Muscle of arm (tissue), 12 donors: ENCODE measurements around the gene DAO. TPM values are rescaled to one million over a fixed set of nuclear protein-coding genes. Genes with fewer than 3 reads are reported as not detected.

Experiments
- DNase-seq: peaks from one replicate; pipeline ENCODE4 v3.0.0-alpha.2; 2013
- polyA plus RNA-seq, 12 donors: library from polyadenylated mRNA; unstranded; fragments of 120-200 nt; gene quantifications; one replicate each; pipeline ENCODE4 v1.2.1, GENCODE V29; 2013; ENCODE audit not compliant: insufficient read length in 12 of 12

The DAO gene
- polyA plus RNA-seq, 12 donors, result 0.11 to 0.40 (median 0.25) TPM; not detected in 6

DNA sequence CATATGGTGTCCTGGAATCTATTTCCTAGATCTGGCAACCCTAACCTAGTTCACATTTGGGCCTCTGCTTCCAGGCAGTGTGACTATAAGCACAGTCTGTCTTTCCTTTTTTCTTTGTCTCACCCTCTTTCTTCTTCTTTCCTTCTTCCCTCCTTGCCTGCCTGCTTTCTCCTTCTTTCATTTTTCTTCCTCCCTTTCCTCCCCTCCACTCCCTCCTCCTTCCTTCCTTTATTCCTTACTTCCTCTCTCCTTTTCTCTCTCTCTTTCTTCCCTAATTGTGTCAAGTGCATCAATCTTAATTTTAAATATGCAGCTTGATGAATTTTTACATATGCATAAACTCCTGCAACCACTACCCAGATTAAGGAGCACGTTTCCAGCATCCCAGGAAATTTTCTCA, 4.6 kb upstream of the DAO start:
- DNase-seq, result no peak

DNA sequence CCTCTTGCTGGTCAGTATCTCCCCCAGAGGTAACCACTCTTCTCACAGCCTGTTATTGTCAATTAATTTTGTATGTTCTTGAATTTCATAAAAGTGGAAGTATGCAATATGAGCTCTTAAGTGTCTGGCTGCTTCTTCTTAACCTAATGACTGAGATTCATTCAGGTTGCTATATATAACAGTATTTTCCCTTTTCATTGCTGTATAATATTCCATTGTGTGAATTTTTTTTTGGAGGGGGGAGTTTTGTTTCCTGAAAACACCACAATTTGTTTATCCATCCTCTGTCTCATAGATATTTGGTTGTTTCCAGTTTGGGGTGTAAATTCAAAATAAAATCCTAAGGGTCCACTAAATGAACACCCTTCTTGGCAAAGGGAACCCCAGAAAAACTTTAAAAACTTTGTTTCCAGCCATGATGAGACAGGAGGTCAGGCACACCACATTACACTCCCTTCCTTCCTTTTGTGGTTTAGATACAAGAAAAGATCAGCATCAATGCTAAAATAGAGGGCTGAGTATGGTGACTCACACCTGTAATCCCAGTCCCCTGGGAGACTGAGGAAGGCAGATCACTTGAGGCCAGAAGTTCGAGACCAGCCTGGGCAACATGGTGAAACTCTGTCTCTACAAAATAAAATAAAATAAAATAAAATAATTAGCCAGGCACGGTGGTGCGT, 4.1 kb upstream of the DAO start:
- DNase-seq, result no peak

DNA sequence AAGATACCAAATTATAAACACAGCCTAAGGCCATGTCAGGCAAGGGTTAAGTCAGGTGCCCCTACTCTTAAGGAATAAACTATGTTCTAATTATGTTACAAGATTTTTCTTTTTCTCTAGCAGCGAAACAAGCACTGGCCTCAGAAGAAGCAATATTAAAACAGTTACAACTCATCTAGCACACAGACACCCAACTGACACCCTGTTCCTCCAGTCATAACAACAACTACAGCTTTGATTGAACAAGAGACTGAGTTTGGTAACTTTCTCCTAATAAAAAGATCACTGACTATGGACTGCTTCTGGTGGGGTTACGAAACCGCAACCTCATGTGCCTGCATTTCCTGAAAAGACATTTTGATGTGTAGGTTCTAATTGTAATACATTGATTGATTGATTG, 3.3 kb upstream of the DAO start:
- DNase-seq, result no peak

DNA sequence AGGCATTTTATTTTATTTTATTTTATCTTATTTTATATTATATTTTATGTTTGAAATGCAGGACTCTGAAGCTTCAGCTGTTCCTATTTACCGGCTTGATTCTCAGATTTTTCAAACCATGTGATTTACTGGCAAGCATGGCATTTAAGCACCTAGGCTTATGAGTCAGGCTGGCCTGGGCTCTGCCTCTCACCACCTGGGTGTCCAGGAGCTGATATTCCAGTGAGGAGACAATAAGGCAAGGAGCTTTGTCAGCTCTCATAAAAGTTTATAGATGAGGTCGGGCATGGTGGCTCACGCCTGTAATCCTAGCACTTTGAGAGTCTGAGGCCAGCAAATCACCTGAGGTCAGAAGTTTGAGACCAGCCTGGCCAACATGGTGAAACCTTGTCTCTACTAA, 2.1 kb downstream of the DAO start:
- no peak for DNase-seq

DNA sequence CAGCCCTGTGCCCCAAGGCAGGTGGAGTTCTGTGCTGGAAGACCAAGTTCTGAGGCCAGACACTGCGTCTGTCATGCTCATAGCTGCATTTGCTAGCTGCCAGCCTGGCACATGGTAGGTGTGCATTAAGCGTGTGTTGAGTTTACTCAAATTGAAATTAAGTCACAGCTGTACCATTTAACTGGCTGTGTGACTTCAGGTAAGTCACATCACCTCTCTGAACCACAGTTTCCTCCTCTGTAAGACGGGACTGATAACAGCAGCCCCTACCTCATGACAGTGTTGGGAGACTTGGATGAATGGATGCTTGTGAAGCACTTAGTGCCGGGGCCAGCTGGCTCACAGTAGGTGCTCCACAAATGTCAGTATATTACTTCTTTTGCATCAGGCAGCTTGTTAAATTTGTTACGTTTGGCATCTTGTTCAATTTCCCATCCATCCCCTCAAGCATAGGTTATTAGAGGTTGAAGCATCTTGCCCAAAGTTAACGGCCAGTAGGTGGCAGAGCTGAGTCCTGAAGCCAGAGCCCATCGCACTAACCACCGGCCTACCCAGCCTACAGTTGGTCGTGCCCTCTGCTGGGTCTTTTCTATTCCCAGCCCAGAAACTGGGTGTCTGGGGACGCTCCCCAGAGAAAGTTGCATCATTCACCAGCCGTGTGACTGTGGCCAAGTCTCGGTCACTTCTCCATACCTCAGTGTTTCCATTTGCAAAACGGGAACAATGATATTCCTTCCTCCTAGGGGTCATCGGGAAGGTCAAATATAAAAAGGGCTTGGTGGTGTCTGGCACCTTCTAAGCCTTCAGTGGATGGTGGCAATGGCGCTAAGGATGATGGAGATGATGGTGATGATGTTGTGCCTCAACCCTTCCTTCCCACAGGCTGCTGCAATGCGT, 4.5 kb downstream of the DAO start:
- no peak for DNase-seq

DNA sequence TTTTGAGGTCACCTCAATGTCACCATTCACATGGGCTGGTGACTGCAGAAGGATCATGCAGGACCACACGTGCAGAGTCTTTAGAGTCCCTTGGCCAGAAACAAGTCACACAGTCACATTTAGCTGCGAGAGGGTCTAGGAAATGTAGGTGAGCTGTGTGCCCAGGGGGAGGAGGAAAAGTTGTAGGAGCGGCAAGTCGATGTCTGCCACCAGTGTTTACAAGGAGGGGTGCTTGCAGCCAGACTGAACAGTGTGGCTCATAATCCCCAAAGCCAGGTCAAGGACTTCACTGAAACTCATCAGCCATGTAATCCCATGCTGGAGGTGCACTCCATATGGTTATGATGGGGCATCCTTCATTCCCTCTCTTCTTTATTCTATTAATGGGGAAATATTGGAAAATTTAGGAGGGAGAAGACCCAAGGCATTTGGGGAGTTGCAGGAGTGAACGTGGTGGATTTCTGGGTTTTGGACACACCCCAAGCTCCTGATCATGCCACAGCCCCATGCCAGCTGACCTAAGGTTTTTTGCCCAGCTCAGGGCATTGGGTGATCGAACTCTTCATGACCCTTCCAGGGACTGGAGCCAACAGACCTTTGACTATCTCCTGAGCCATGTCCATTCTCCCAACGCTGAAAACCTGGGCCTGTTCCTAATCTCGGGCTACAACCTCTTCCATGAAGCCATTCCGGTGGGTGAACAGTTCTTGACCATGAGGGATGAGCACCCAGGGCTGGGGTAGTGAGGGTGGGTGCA, 7.2 kb downstream of the DAO start:
- DNase-seq, result no peak

DNA sequence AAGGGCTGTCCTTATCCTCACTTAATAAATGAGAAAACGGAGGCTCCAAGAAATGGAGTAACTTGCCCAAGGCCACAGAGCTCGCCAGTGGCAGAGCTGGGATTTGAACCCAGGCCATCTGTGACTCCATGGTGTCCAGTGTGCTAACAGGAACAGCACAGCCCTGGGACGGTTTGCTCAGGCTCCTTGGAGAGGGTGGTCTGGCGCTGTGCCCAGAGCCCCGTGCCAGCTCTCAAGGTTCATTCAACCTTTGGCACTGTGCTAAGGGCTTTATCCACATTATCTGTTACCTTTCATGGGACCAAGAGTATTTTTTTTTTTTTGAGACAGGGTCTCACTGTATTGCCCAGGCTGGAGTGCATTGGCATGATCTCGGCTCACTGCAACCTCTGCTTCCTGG, 8.1 kb downstream of the DAO start:
- no peak for DNase-seq

DNA sequence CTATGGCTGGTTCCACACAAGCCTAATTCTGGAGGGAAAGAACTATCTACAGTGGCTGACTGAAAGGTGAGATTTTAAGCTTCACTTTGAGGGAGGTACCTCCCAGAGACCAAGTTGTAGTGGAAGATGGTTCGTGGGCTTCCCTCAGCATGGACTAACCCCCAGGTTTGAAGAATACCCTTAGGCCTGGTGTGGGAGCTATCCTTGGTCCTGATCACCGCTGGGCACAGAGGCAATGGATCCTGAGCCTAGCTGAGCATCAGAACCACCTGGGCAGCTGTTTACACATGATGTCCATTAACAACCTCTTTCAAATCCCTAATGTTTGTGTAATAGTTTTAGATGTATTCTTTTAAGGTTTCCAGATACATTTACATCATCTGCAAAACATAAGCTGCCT, 10.3 kb downstream of the DAO start:
- no peak for DNase-seq

DNA sequence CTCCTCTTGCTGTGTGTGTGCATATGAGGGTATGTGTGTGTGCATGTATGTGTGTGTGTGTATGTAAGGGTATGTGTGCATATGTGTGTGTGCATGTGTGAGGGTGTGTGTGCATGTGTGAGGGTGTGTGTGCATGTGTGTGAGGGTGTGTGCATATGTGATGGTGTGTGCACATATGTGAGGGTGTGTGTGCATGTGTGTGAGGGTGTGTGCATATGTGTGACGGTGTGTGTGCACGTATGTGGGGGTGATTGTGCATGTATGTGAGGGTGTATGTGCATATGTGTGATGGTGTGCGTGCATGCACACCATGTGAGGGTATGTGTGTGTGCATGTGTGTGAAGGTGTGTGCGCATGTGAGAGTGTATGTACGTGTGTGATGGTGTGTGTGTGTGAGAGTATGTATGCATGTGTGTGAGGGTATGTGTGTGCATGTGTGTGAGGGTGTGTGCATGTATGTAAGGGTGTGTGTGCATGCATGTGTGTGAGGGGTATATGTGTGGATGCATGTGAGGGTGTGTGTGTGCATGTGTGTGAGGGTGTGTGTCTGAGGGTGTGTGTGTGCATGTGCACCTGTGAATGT, 15.4 kb downstream of the DAO start:
- no peak for DNase-seq

DNA sequence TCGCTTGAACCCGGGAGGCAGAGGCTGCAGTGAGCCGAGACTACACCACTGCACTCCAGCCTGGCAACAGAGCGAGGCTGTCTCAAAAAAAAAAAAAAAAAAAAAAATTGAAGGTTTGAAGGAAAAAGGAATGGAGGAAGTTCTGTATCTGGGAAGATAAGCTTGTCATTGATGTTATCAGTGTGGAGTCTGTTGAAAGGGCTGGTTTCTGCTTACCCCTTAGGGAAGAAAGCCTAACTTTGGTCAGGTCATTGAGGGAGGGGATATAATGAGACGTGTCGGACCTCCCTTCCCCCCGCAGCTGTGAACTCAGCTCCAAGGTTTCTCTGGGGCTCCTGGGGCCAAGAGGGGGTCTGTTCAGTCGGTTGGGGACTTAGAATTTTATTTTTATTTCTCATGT, 16.4 kb downstream of the DAO start:
- no peak for DNase-seq

DNA sequence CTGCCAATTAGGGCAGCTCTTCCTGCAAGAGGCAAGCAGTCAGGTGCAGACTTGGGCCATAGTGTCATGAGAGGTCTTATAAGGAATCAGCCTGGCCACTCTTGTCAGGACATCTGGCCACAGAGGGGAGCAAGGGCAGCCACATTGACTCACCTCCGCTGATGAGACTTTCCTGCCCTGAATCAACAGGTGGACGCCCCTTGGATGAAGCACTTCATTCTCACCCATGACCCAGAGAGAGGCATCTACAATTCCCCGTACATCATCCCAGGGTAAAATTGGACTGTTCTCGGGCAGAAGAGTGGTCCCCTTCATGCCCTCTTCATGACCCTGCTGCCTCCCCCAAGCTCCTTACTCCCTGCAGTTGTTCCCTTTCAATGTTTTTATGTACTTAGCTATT, 16.9 kb downstream of the DAO start:
- no peak for DNase-seq

DNA sequence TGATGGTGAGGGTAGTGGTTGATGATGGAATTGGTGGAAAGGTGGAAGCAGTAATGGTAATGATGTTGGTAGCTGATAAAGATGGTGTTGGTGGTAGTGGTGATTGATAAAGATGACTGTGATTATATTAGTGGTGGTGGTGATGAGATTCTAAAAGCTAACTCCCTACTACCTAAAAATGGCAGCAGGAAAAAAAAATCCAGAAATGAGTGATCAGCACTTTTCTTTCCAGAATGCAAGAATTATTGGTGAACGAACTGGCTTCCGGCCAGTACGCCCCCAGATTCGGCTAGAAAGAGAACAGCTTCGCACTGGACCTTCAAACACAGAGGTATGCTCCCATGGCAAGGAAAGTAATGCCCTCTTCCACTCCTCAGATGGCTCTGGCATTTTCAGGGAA, 19.3 kb downstream of the DAO start:
- DNase-seq, result no peak

DNA sequence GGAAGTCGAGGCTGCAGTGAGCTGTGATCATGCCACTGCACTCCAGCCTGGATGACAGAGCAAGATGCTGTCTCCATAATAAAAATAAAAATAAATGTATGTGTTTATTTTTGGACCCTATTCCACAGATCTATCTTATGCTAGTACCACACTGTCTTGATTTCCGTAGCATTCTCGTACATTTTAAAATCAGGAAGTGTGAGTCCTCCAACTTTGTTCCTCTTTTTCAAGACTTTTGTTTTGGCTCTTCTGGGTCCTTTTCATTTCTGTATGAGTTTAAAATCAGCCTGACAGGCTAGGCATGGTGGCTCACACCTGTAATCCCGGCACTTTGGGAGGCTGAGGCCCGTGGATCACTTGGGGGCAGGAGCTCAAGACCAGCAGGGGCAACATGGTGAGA, 25.8 kb downstream of the DAO start:
- no peak for DNase-seq

DNA sequence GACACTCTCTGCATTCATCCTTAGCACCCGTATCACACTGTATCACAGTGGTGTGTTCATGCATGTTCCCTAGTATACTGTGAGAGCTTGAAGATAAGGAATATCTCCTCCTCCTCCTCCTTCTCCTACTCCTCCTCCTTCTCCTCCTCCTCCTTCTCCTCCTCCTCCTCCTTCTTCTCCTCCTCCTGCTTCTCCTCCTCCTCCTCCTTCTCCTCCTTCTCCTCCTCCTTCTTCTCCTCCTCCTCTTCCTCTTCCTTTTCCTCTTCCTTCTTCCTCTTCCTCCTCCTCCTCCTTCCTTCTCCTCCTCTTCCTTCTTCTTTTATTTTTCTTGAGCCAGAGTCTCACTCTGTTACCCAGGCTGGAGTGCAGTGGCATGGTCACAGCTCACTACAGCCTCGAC, 27.1 kb downstream of the DAO start:
- DNase-seq, result no peak

DNA sequence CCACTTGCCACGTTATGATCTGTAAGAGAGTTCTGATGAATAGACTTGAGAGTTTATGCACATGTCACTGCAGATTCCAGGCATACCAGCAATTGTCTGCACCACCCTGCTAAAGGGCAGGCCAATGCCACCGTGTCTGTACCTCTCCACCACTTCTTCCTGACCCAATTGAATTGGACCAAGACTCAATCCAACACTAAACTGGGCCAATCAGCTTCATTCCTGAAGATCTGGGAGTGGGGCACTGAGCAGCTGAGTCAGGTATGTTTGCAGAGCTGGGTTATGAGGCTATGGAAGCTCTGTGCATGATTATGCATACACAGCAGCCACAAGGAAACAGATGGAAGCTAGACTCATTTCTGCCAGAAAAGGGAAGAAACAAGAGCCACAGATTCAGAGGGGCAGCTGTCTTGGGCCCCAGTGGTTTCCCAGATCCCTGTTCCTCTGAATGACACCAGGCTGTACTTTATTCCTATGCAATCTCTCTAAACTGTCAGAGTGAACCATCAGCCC, 28.0 kb downstream of the DAO start:
- peak; percentile 14 for DNase-seq

DNA sequence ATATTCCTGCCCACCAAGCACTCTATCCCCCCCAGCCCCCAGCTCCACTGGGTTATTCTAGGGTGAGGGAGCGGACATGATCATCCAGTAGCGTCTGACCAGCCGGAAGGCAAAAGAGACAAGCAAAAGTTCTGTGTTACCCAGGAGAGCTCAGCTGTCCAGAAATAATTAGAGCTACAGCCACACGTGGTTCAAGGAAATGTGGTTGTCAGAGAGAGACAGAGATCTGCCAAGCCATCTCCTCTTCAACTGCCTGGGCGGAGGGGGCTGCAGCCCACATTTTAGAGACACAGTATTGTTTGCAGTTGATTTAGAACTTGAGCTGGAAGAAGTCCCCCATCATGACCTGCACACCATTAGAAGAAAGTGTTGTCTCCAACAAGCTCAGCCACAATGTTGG, 30.4 kb downstream of the DAO start:
- no peak for DNase-seq

DNA sequence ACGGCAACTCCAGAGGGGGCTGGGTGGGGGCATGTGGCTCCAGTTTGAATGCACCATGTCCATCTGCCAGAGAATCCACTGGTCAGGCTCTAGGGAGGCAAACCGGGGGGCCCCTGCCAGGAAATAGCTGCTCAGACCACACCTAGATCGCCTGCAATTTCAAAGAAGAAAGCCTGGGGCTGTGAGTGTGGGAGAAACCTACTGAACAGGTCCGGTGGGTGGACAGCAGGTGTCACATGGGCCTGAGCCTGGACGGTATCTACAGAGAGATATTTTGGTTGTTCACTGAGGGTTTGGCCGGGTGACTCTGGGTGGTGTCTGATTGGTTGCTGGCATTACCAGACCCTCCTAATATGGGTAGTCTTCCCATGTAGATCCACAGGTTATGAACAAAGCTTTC, 32.0 kb downstream of the DAO start:
- DNase-seq, result no peak

DNA sequence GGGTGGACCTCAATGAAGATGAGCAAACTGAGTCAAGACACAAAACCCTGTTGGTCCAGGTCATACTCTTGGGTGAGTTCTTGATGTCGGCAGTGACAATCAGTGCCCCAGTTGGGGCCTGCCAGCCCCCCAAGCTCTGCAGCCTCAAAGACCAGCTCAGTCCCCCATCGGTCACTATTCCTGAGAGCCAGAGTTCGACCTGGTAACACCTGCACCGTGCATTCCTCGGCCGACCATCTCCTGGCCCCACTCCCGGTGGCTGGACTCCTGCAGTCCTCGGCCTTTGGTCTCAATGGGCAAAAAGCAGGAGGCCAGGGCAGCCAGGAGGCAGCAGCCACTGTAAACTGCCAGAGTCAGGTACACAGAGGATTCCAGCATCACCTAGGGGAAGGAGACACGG, 32.5 kb downstream of the DAO start:
- no peak for DNase-seq

DNA sequence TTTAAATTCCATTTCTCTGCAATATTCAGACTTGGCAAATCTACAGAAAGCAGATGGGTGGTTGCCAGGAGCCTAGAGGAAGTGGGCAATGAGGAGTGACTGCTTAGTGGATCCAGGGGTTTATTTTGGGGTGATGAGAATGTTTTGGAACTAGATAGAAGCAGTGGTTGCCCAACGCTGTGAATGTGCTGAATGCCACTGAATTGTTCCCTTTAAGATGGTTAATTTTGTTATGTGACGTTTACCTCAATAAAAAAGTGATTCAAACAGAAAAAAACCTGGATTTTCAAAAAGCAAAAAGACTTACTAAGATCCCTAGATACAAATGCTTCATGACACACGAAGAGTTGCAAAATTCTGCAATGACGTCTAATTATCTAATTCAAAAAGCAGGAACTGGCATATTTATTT, 34.2 kb downstream of the DAO start:
- peak; percentile 20 for DNase-seq

DNA sequence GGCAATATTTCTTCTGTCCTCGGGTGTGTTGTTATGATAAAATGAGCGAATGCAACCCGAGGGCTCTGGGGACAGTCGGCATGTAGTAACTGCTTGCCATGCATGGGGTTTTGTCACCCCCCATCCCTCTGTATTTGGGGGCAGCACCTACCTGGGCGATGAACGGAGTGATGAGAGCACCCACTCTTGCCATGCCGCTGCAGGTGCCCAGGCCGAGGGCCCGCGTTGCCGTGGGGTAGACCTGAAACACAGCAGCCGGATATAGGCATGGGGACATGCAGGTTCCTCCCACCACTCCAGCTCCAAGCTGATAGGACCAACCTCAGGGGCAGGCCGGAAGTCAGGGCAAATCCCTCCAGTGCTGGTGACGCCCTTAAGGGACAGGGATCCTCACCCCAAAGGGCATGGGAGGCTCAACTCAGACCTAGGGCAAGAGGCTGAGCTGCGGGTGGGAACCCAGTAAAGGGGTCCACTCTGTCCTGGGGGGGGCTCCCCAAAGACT, 35.8 kb downstream of the DAO start:
- DNase-seq, result no peak

DNA sequence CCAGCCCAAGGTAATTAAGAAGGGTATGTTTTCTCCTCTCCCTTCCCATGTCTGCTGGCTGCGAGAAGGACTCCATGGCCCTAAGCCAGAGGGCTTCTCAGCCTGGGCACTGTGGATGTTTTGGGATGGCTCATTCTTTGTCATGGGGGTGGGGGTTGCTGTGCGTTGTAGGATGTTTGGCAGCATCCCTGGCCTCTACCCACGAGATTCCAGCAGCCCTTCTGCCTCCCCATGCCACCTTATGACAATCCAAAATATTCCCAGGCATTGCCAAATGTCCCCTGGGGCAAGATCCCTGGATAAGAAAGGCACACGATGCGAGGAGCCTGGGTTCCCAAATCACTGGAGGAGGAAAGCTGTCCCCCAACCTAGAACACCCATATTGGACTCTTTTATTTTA, 36.4 kb downstream of the DAO start:
- DNase-seq, result no peak

DNA sequence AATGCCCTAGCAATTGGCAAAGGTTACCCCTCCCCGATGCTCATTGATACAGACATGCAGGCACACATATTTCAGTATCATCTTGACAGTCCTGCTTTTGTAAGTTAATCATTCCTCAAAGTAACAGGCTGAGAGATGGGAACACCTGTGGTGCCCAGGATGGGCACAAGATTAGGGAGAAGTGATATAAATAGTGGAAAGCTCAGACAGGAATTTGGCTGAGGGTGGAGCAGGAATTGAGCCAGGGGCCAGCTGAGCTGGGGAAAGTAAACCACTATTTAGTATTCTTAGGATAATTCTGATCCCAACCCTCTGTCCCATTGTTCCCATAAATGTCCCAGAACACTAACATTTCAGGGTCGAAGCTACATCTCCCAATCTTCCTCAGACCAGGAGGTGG, 38.3 kb downstream of the DAO start:
- DNase-seq, result no peak
